IMR-90 (cell line): Measurements from ENCODE around the gene OR10Z1.

ENCODE experiments used
- BHLHE40 ChIP-seq: fragments of 150-350 bp; IDR thresholded peaks from 2 replicates; pipeline ENCODE4 v1.6.1; 2016; ENCODE audit warnings: mild to moderate bottlenecking, low read depth, low read length
- CEBPB ChIP-seq: IDR thresholded peaks from 2 replicates; pipeline ENCODE4 v1.6.1; 2012; ENCODE audit warnings: low read depth, low read length, improper control_type of control experiment
- FOS ChIP-seq: fragments of 150-350 bp; IDR thresholded peaks from 2 replicates; pipeline ENCODE4 v1.6.1; 2016; ENCODE audit warnings: low read depth, low read length
- MAFK ChIP-seq: IDR thresholded peaks from 2 replicates; pipeline ENCODE4 v1.6.1; 2012; ENCODE audit warnings: low read depth, low read length, improper control_type of control experiment
- MAZ ChIP-seq: IDR thresholded peaks from 2 replicates; pipeline ENCODE4 v1.6.1; 2012; ENCODE audit warnings: low read depth, mild to moderate bottlenecking, low read length, improper control_type of control experiment, moderate library complexity, borderline replicate concordance
- MXI1 ChIP-seq: IDR thresholded peaks from 2 replicates; pipeline ENCODE4 v1.6.1; 2012; ENCODE audit warnings: low read depth, mild to moderate bottlenecking, low read length, moderate library complexity, borderline replicate concordance
- NFE2L2 ChIP-seq: fragments of 150-350 bp; IDR thresholded peaks from 2 replicates; pipeline ENCODE4 v1.6.1; 2016; ENCODE audit warnings: low read depth, mild to moderate bottlenecking, low read length
- POLR2A ChIP-seq: IDR thresholded peaks from 2 replicates; pipeline ENCODE4 v1.6.1; 2012; ENCODE audit warnings: mild to moderate bottlenecking, low read depth, low read length
- RAD21 ChIP-seq: IDR thresholded peaks from 2 replicates; pipeline ENCODE4 v1.6.1; 2012; ENCODE audit warnings: low read length, improper control_type of control experiment
- TF ChIP-seq, protein P1 (sequence below): conservative IDR thresholded peaks from 2 replicates; pipeline ENCODE4 v1.5.1; 2012; ENCODE audit warnings: mild to moderate bottlenecking, low read depth, low read length, improper control_type of control experiment
- TF ChIP-seq, protein P2 (sequence below): fragments of 150-350 bp; IDR thresholded peaks from 2 replicates; pipeline ENCODE4 v1.6.1; 2016; ENCODE audit warnings: low read depth, mild to moderate bottlenecking, low read length, moderate library complexity, borderline replicate concordance

DNA sequence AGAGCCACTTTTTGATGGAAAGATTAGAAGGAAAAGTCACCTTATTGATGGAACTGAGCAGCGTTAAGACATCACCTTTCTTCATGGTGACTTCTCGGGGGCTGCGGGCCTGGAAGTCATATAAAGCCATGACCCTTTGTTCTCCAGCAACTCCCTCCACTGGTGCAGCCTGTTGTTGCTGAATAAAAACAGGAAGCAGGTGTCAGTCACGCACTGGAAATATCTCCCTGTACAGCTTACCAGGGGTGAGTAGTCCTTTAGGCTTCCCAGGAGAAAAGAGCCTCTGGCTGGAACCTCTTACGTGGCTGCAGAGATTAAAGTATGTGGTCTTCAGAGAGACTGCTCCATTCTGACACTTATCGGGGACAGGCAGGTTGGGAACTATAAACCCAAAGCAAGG, 49.5 kb downstream of the OR10Z1 start:
- TF ChIP-seq, protein P1, sequence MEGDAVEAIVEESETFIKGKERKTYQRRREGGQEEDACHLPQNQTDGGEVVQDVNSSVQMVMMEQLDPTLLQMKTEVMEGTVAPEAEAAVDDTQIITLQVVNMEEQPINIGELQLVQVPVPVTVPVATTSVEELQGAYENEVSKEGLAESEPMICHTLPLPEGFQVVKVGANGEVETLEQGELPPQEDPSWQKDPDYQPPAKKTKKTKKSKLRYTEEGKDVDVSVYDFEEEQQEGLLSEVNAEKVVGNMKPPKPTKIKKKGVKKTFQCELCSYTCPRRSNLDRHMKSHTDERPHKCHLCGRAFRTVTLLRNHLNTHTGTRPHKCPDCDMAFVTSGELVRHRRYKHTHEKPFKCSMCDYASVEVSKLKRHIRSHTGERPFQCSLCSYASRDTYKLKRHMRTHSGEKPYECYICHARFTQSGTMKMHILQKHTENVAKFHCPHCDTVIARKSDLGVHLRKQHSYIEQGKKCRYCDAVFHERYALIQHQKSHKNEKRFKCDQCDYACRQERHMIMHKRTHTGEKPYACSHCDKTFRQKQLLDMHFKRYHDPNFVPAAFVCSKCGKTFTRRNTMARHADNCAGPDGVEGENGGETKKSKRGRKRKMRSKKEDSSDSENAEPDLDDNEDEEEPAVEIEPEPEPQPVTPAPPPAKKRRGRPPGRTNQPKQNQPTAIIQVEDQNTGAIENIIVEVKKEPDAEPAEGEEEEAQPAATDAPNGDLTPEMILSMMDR: no peak
- TF ChIP-seq POLR2A (no peak), RAD21 (no peak), FOS (no peak), CEBPB (no peak), MXI1 (no peak), BHLHE40 (no peak), NFE2L2 (no peak), MAFK (no peak), MAZ (no peak)
- TF ChIP-seq, protein P2, sequence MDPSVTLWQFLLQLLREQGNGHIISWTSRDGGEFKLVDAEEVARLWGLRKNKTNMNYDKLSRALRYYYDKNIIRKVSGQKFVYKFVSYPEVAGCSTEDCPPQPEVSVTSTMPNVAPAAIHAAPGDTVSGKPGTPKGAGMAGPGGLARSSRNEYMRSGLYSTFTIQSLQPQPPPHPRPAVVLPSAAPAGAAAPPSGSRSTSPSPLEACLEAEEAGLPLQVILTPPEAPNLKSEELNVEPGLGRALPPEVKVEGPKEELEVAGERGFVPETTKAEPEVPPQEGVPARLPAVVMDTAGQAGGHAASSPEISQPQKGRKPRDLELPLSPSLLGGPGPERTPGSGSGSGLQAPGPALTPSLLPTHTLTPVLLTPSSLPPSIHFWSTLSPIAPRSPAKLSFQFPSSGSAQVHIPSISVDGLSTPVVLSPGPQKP: no peak
